CD4-positive, alpha-beta memory T cell (primary cell): ENCODE results near the gene FCRLB. TPM values are rescaled to one million over a fixed set of nuclear protein-coding genes. Genes with fewer than 3 reads are reported as not detected.

Source experiments
- CTCF ChIA-PET: fragments of 350-600 bp; sonication (Branson Sonifier 250); formaldehyde crosslinking; loops from one replicate; lab custom pipeline; 2021; ENCODE audit warnings: inconsistent platforms; ENCODE audit not compliant: partially characterized antibody; lab: Charles Lee
- POLR2A ChIA-PET: fragments of 350-600 bp; sonication (Branson Sonifier 250); formaldehyde crosslinking; loops from one replicate; lab custom pipeline; 2021; ENCODE audit not compliant: partially characterized antibody; lab: Charles Lee
- DNase-seq, 5 donors: peaks; one replicate each; pipeline versions ENCODE4 v3.0.0 to v3.0.0-alpha.2; 2020 to 2022; ENCODE audit warnings: mixed read lengths in 1 of 5
- H3K27ac ChIP-seq: one replicate; pipeline ENCODE4 v1.7.0; 2013; ENCODE audit warnings: low read depth, low read length
- H3K27me3 ChIP-seq: 2 replicates; pipeline ENCODE4 v1.7.0; 2013; ENCODE audit warnings: mild to moderate bottlenecking, low read length, moderate library complexity; ENCODE audit not compliant: insufficient read depth
- H3K36me3 ChIP-seq: 2 replicates; pipeline ENCODE4 v1.7.0; 2013; ENCODE audit warnings: mild to moderate bottlenecking, low read length, moderate library complexity; ENCODE audit not compliant: insufficient read depth
- H3K4me1 ChIP-seq: 2 replicates; pipeline ENCODE4 v1.7.0; 2013; ENCODE audit warnings: mild to moderate bottlenecking, low read length, moderate library complexity; ENCODE audit not compliant: insufficient read depth
- H3K4me3 ChIP-seq, 2 donors: one replicate each; pipeline ENCODE4 v1.7.0; 2013; ENCODE audit warnings: low read length in 2 of 2, mild to moderate bottlenecking in 1 of 2
- H3K9me3 ChIP-seq, 2 donors: one replicate each; pipeline ENCODE4 v1.7.0; 2013; ENCODE audit warnings: low read length in 2 of 2, control low read depth in 1 of 2; ENCODE audit not compliant: control insufficient read depth in 1 of 2
- H3K27ac Mint-ChIP-seq, 7 donors: one replicate each; pipeline ENCODE4 v1.8.0; 2020 to 2021; ENCODE audit warnings: mixed read lengths in 7 of 7, mild to moderate bottlenecking in 6 of 7, inconsistent platforms in 3 of 7, moderate library complexity in 3 of 7
- H3K27me3 Mint-ChIP-seq, 2 donors: one replicate each; pipeline ENCODE4 v1.8.0; 2020 to 2021; ENCODE audit warnings: mixed read lengths in 2 of 2
- H3K36me3 Mint-ChIP-seq, 2 donors: one replicate each; pipeline ENCODE4 v1.8.0; 2020 to 2021; ENCODE audit warnings: mixed read lengths in 2 of 2, inconsistent platforms in 1 of 2, mild to moderate bottlenecking in 1 of 2
- H3K4me1 Mint-ChIP-seq, 4 donors: one replicate each; pipeline ENCODE4 v1.8.0; 2020 to 2021; ENCODE audit warnings: mixed read lengths in 4 of 4, mild to moderate bottlenecking in 1 of 4
- H3K4me3 Mint-ChIP-seq, 8 donors: one replicate each; pipeline ENCODE4 v1.8.0; 2020 to 2021; ENCODE audit warnings: mixed read lengths in 8 of 8, mild to moderate bottlenecking in 7 of 8, moderate library complexity in 6 of 8, inconsistent platforms in 3 of 8
- H3K9me3 Mint-ChIP-seq, 8 donors: one replicate each; pipeline ENCODE4 v1.8.0; 2020 to 2021; ENCODE audit warnings: mixed read lengths in 8 of 8, mild to moderate bottlenecking in 5 of 8, inconsistent platforms in 3 of 8, moderate library complexity in 1 of 8
- intact Hi-C: fragments of 100-400 bp; cut with micrococcal nuclease; formaldehyde crosslinking; loops from one replicate; pipeline ENCODE4 v1.15.1; 2023
- polyA plus RNA-seq, 2 donors: library from polyadenylated mRNA; unstranded; fragments of 300-500 nt; fragmentation: Illumina TruSeq; gene quantifications; one replicate each; pipeline ENCODE4 v1.2.3, GENCODE V29; 2021
- total RNA-seq, 2 experiments: library from RNA; stranded (reverse); gene quantifications; one replicate each; pipeline ENCODE4 v1.2.3, GENCODE V29; 2021

Gene FCRLB
- total and polyA plus RNA-seq, 4 experiments from 2014 or later, result 1.0 to 1.6 (median 1.4) TPM

DNA sequence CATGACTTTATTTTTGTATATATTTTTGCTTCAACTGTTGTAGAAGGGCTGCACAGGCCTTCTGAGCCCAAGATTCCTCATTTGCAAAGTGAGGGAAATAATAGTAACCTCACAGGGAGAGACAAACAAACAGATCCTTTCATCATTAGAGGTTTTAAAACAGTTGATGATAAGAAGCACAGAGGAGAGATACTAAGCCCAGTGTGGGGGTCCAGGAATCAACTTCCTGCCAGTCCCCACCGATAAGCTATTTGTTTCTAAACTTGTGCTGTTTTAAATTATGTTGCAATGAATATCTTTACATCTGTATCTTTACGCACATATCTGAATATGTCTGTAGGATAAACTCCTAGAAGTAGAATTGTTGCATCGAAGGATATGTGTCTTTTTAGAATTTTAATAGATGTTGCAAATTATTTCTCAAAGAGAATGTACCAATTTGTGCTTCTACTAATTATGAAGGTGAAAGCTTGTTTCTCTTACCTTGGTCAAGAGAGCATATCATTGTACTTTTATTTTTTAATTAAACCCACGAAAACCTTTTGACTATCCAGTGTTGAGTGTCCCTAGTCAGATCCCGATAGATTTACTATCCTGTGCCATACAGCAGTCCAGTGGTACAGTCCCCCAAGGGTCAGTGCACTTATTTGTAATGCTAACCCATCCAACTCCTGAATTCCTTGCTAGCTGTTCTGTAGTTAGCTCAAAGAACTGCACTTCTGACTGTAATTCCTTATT lies 10.8 kb downstream of the FCRLB start:
- Mint-ChIP-seq H3K9me3 (no peaks in the 10 kb centered on the region), H3K27me3 (peaks cover 0 to 1% of the 10 kb centered on the region in 2 donors), H3K4me3 (no peak overlapping the region), H3K36me3 (peaks cover 0 to 3% of the 10 kb centered on the region in 2 donors), H3K27ac (no peak overlapping the region), H3K4me1 (peaks cover 18 to 38% (median 27%) of the 10 kb centered on the region in 4 donors)
- Histone ChIP-seq H3K36me3 (no peaks in the 10 kb centered on the region), H3K27ac (no peak overlapping the region), H3K27me3 (no peaks in the 10 kb centered on the region), H3K9me3 (no peaks in the 10 kb centered on the region), H3K4me3 (no peak overlapping the region), H3K4me1 (peaks cover 35% of the 10 kb centered on the region)
- DNase-seq, result no peak
- POLR2A ChIA-PET, result interaction anchor here (1.8 kb wide), 1 partner anchor 17 kb away, joined by 5 read pairs; the partner anchor contains the start of gene DUSP12
- CTCF ChIA-PET, result interaction anchor here (1.0 to 1.7 kb wide), 2 partner anchors 10 to 85 kb away, joined by 5 read pairs; no protein-coding TSS in a partner anchor
- intact Hi-C loops, result no loop called here

- POLR2A ChIA-PET, result interaction anchor here (1.8 kb wide), 1 partner anchor 16 kb away, joined by 5 read pairs; the partner anchor contains the start of gene DUSP12
These were observed 12.2 kb downstream of the FCRLB start for GRCh38 chr1:161733526-161733925.

DNA sequence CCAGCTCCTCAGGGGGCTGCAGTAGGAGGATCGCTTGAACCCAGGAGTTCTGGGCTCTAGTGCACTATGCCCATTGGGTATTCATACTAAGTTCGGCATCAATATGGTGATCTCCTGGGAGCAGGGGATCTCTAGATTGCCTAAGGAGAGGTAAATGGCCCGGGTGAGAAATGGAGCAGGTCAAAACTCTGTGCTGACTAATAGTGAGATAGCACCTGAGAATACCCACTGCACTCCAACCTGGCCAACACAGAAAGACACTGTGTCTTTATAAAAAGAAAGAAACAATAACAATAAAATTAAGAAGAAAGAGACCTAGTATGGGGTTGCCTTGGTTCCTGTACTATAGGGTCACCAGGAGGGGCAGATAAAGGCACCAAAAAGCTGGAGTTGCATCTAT lies 14.5 kb downstream of the FCRLB start:
- ChIA-PET CTCF (interaction anchor here (0.7 to 8.0 kb wide), 3 partner anchors 8 to 248 kb away, joined by 3 to 103 read pairs (median 51); no protein-coding TSS in a partner anchor), POLR2A (interaction anchor here (0.9 to 8.1 kb wide), 2 partner anchors 8 to 14 kb away, joined by 3 to 104 read pairs; partner anchors contain the start of gene DUSP12)

More at GRCh38 chr1:161733526-161733925, 12.2 kb downstream of the FCRLB start:
- DNase-seq, result no peak
- Mint-ChIP-seq H3K4me3 (no peak overlapping the region), H3K4me1 (peaks cover 12 to 28% (median 18%) of the 10 kb centered on the region in 4 donors), H3K27me3 (peaks cover 0 to 1% of the 10 kb centered on the region in 2 donors), H3K27ac (no peak overlapping the region), H3K9me3 (no peaks in the 10 kb centered on the region), H3K36me3 (no peaks in the 10 kb centered on the region)
- intact Hi-C loops, result no loop called here
- Histone ChIP-seq H3K27ac (no peak overlapping the region), H3K36me3 (no peaks in the 10 kb centered on the region), H3K4me3 (no peak overlapping the region), H3K27me3 (no peaks in the 10 kb centered on the region), H3K4me1 (peaks cover 25% of the 10 kb centered on the region), H3K9me3 (no peaks in the 10 kb centered on the region)
- CTCF ChIA-PET, result interaction anchor here (1.0 to 1.7 kb wide), 2 partner anchors 9 to 86 kb away, joined by 5 read pairs; no protein-coding TSS in a partner anchor

GRCh38 chr1:161736335-161736969 lies 15.1 kb downstream of the FCRLB start:
- Mint-ChIP-seq H3K36me3 (no peaks in the 10 kb centered on the region), H3K4me3 (peak overlapping the region in 1 of 8 donors; percentile 59), H3K9me3 (no peaks in the 10 kb centered on the region), H3K27me3 (peaks cover 0 to 1% of the 10 kb centered on the region in 2 donors), H3K27ac (peak overlapping the region in 3 of 7 donors; percentile 14 to 59 (median 18)), H3K4me1 (peaks cover 3 to 31% (median 21%) of the 10 kb centered on the region in 4 donors)
- no peak overlapping the region for H3K4me3 ChIP-seq
- H3K36me3 ChIP-seq, result no peaks in the 10 kb centered on the region
- no peaks in the 10 kb centered on the region for H3K27me3 ChIP-seq
- intact Hi-C loops, result no loop called here
- ChIA-PET POLR2A (interaction anchor here (0.9 to 8.1 kb wide), 2 partner anchors 9 to 13 kb away, joined by 3 to 104 read pairs; partner anchors contain the start of gene DUSP12), CTCF (interaction anchor here (1.0 to 8.0 kb wide), 4 partner anchors 8 to 249 kb away, joined by 3 to 103 read pairs (median 34); no protein-coding TSS in a partner anchor)
- H3K4me1 ChIP-seq, result peaks cover 22% of the 10 kb centered on the region
- no peak overlapping the region for H3K27ac ChIP-seq
- H3K9me3 ChIP-seq, result no peaks in the 10 kb centered on the region
- DNase-seq, result no peak

More for the DNA sequence above, 14.5 kb downstream of the FCRLB start:
- no peak overlapping the region for H3K4me3 ChIP-seq
- peaks cover 0 to 1% of the 10 kb centered on the region in 2 donors for H3K27me3 Mint-ChIP-seq
- intact Hi-C loops, result no loop called here
- H3K4me3 Mint-ChIP-seq, result no peak overlapping the region
- H3K36me3 Mint-ChIP-seq, result no peaks in the 10 kb centered on the region
- H3K9me3 Mint-ChIP-seq, result no peaks in the 10 kb centered on the region
- no peak overlapping the region for H3K27ac ChIP-seq
- peaks cover 1 to 29% (median 18%) of the 10 kb centered on the region in 4 donors for H3K4me1 Mint-ChIP-seq
- no peaks in the 10 kb centered on the region for H3K27me3 ChIP-seq
- no peaks in the 10 kb centered on the region for H3K36me3 ChIP-seq
- no peak for DNase-seq
- peaks cover 17% of the 10 kb centered on the region for H3K4me1 ChIP-seq
- H3K27ac Mint-ChIP-seq, result peak overlapping the region in 1 of 7 donors; percentile 18
- H3K9me3 ChIP-seq, result no peaks in the 10 kb centered on the region

DNA sequence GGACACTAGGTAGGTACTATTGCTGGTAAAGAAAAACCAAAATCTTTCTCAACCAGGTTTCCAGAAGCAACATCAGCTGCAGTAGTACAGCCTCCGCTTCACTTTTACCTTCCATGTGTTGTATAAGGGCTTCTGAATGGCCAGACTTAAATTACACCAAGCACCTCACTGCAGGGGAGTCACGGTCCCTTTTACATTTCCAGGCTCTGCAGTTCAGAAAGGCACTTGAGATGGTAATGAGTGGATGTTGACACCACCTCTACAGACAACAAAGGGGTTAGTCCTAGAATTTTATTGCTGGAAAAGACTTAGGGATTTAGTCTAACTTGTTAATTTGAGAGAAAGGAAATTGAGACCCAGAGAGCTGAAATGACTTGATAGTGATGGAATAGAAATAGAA lies 16.3 kb downstream of the FCRLB start:
- H3K27me3 Mint-ChIP-seq, result peaks cover 0 to under 1% of the 10 kb centered on the region in 2 donors
- CTCF ChIA-PET, result interaction anchor here (0.7 to 8.0 kb wide), 16 partner anchors 10 to 515 kb away, joined by 3 to 103 read pairs (median 4); partner anchors contain the start of genes DUSP12 and FCRLB
- H3K4me1 ChIP-seq, result peaks cover 22% of the 10 kb centered on the region

GRCh38 chr1:161738627-161739287 lies 17.4 kb downstream of the FCRLB start:
- ChIA-PET POLR2A (interaction anchor here (0.7 to 8.1 kb wide), 5 partner anchors 8 to 208 kb away, joined by 3 to 104 read pairs (median 4); partner anchors contain the start of gene DUSP12), CTCF (interaction anchor here (0.6 to 8.0 kb wide), 23 partner anchors 9 to 516 kb away, joined by 3 to 103 read pairs (median 4); partner anchors contain the start of genes DUSP12 and FCRLB)
- Mint-ChIP-seq H3K4me1 (peaks cover 3 to 30% (median 22%) of the 10 kb centered on the region in 4 donors), H3K9me3 (no peaks in the 10 kb centered on the region), H3K36me3 (no peaks in the 10 kb centered on the region), H3K4me3 (peak overlapping the region in 4 of 8 donors; percentile 11 to 61 (median 36)), H3K27me3 (no peaks in the 10 kb centered on the region), H3K27ac (peak overlapping the region; percentile 25 to 65 (median 37))
- Histone ChIP-seq H3K27me3 (no peaks in the 10 kb centered on the region), H3K36me3 (no peaks in the 10 kb centered on the region), H3K4me1 (peaks cover 22% of the 10 kb centered on the region), H3K27ac (no peak overlapping the region), H3K4me3 (no peak overlapping the region), H3K9me3 (no peaks in the 10 kb centered on the region)
- peak; percentile 49 to 66 (median 55) for DNase-seq
- intact Hi-C loops, result no loop called here

More for the DNA sequence above, 16.3 kb downstream of the FCRLB start:
- H3K27ac ChIP-seq, result no peak overlapping the region
- no peak for DNase-seq
- no peak overlapping the region for H3K4me3 ChIP-seq
- Mint-ChIP-seq H3K4me3 (no peak overlapping the region), H3K4me1 (peaks cover 3 to 30% (median 22%) of the 10 kb centered on the region in 4 donors), H3K9me3 (no peaks in the 10 kb centered on the region), H3K27ac (no peak overlapping the region), H3K36me3 (no peaks in the 10 kb centered on the region)
- intact Hi-C loops, result no loop called here
- POLR2A ChIA-PET, result interaction anchor here (2.4 to 8.1 kb wide), 2 partner anchors 10 to 12 kb away, joined by 19 to 104 read pairs; partner anchors contain the start of gene DUSP12
- no peaks in the 10 kb centered on the region for H3K9me3 ChIP-seq
- H3K36me3 ChIP-seq, result no peaks in the 10 kb centered on the region
- no peaks in the 10 kb centered on the region for H3K27me3 ChIP-seq
